CD4-positive, CD25-positive, alpha-beta regulatory T cell (primary cell): ENCODE results near the gene SSU72. TPM values are rescaled to one million over a fixed set of nuclear protein-coding genes. Genes with fewer than 3 reads are reported as not detected.

ENCODE experiments used
- ATAC-seq, 2 donors: fragments of 150-1000 bp; cut with Tn5 transposase; one replicate each; pipeline ENCODE4 v1.10.0; 2021; ENCODE audit warnings: low read depth in 2 of 2, moderate number of reproducible peaks in 2 of 2, moderate library complexity in 1 of 2
- DNase-seq, 3 donors: peaks; one replicate each; pipeline versions ENCODE4 v3.0.0 to v3.0.0-alpha.2; 2012 to 2022; ENCODE audit warnings: mixed read lengths in 1 of 3
- H3K27ac ChIP-seq: one replicate; pipeline ENCODE4 v1.7.0; 2013; ENCODE audit warnings: mild to moderate bottlenecking, low read length; ENCODE audit not compliant: insufficient read depth, poor library complexity, severe bottlenecking
- H3K27me3 ChIP-seq: one replicate; pipeline ENCODE4 v1.7.0; 2013; ENCODE audit warnings: low read length; ENCODE audit not compliant: control insufficient read depth, insufficient read depth
- H3K36me3 ChIP-seq: one replicate; pipeline ENCODE4 v1.7.0; 2013; ENCODE audit warnings: mild to moderate bottlenecking, low read length, moderate library complexity; ENCODE audit not compliant: control insufficient read depth, insufficient read depth
- H3K4me1 ChIP-seq: 2 replicates; pipeline ENCODE4 v1.7.0; 2013; ENCODE audit warnings: mild to moderate bottlenecking, low read length; ENCODE audit not compliant: insufficient read depth, control insufficient read depth, poor library complexity, severe bottlenecking
- H3K4me3 ChIP-seq: one replicate; pipeline ENCODE4 v1.7.0; 2013; ENCODE audit warnings: low read depth, mild to moderate bottlenecking, low read length, moderate library complexity
- H3K9me3 ChIP-seq, 2 experiments: 1 replicate in 1 of 2; 2 replicates in 1 of 2; pipeline ENCODE4 v1.7.0; 2013; ENCODE audit warnings: low read length in 2 of 2, mild to moderate bottlenecking in 1 of 2, moderate library complexity in 1 of 2; ENCODE audit not compliant: control insufficient read depth in 2 of 2
- H3K27ac Mint-ChIP-seq, 3 donors: one replicate each; pipeline ENCODE4 v1.8.0; 2020 to 2022; ENCODE audit warnings: mild to moderate bottlenecking in 3 of 3, mixed read lengths in 3 of 3, moderate library complexity in 2 of 3
- H3K27me3 Mint-ChIP-seq: one replicate; pipeline ENCODE4 v1.8.0; 2022; ENCODE audit warnings: mild to moderate bottlenecking, mixed read lengths
- H3K36me3 Mint-ChIP-seq: one replicate; pipeline ENCODE4 v1.8.0; 2020; ENCODE audit warnings: mixed read lengths
- H3K4me1 Mint-ChIP-seq, 4 donors: one replicate each; pipeline ENCODE4 v1.8.0; 2020 to 2022; ENCODE audit warnings: mixed read lengths in 4 of 4, mild to moderate bottlenecking in 1 of 4
- H3K4me3 Mint-ChIP-seq, 4 donors: one replicate each; pipeline ENCODE4 v1.8.0; 2020 to 2022; ENCODE audit warnings: mild to moderate bottlenecking in 4 of 4, mixed read lengths in 4 of 4, moderate library complexity in 3 of 4
- H3K9me3 Mint-ChIP-seq, 7 donors: one replicate each; pipeline ENCODE4 v1.8.0; 2020 to 2022; ENCODE audit warnings: mixed read lengths in 7 of 7, mild to moderate bottlenecking in 3 of 7, moderate library complexity in 2 of 7
- polyA plus RNA-seq, 4 donors: library from polyadenylated mRNA; unstranded; fragments of 300-500 nt; fragmentation: Illumina TruSeq; gene quantifications; one replicate each; pipeline ENCODE4 v1.2.3, GENCODE V29; 2021
- total RNA-seq: library from RNA; stranded (reverse); gene quantifications from one replicate; pipeline ENCODE4 v1.2.3, GENCODE V29; 2022

SSU72 gene
- total and polyA plus RNA-seq, 5 donors from 2014 or later: 104 to 279 (median 201) TPM

- Histone ChIP-seq H3K36me3 (peaks cover 5% of the 10 kb centered on the region), H3K27me3 (no peaks in the 10 kb centered on the region), H3K9me3 (no peaks in the 10 kb centered on the region), H3K27ac (no peak overlapping the region), H3K4me3 (no peak overlapping the region), H3K4me1 (no peaks in the 10 kb centered on the region)
- DNase-seq (no peak), ATAC-seq (no peak)
- Mint-ChIP-seq H3K4me1 (peaks cover 0 to 3% (median 0%) of the 10 kb centered on the region in 4 donors), H3K9me3 (no peaks in the 10 kb centered on the region), H3K36me3 (no peaks in the 10 kb centered on the region), H3K27ac (no peak overlapping the region), H3K4me3 (no peak overlapping the region), H3K27me3 (no peaks in the 10 kb centered on the region)
Measured at GRCh38 chr1:1547011-1547410, 27.7 kb downstream of the SSU72 start.

GRCh38 chr1:1545946-1546737 lies 28.5 kb downstream of the SSU72 start:
- no peaks in the 10 kb centered on the region for H3K27me3 ChIP-seq
- H3K9me3 ChIP-seq: no peaks in the 10 kb centered on the region
- DNase-seq: no peak
- H3K4me1 ChIP-seq: no peaks in the 10 kb centered on the region
- no peak overlapping the region for H3K27ac ChIP-seq
- H3K4me3 Mint-ChIP-seq: no peak overlapping the region
- H3K36me3 ChIP-seq: peaks cover 5% of the 10 kb centered on the region
- ATAC-seq: no peak
- no peak overlapping the region for H3K4me3 ChIP-seq
- H3K9me3 Mint-ChIP-seq: no peaks in the 10 kb centered on the region
- H3K27ac Mint-ChIP-seq: peak overlapping the region in 1 of 3 donors; percentile 5
- peaks cover 0 to 8% (median 0%) of the 10 kb centered on the region in 4 donors for H3K4me1 Mint-ChIP-seq
- H3K36me3 Mint-ChIP-seq: no peaks in the 10 kb centered on the region
- H3K27me3 Mint-ChIP-seq: no peaks in the 10 kb centered on the region

- H3K27me3 ChIP-seq: no peaks in the 10 kb centered on the region
- no peak overlapping the region for H3K27ac ChIP-seq
- Mint-ChIP-seq H3K27me3 (no peaks in the 10 kb centered on the region), H3K4me3 (no peak overlapping the region), H3K36me3 (no peaks in the 10 kb centered on the region), H3K4me1 (peaks cover 0 to 9% (median 0%) of the 10 kb centered on the region in 4 donors), H3K9me3 (no peaks in the 10 kb centered on the region), H3K27ac (peak overlapping the region in 1 of 3 donors; percentile 55)
- no peaks in the 10 kb centered on the region for H3K9me3 ChIP-seq
- H3K4me3 ChIP-seq: no peak overlapping the region
- H3K36me3 ChIP-seq: peaks cover 5% of the 10 kb centered on the region
- ATAC-seq: no peak
- peaks cover 6% of the 10 kb centered on the region for H3K4me1 ChIP-seq
- DNase-seq: no peak
Measured at GRCh38 chr1:1544544-1544943, 30.1 kb downstream of the SSU72 start.

GRCh38 chr1:1543706-1544099 lies 31.0 kb downstream of the SSU72 start:
- Histone ChIP-seq H3K9me3 (no peaks in the 10 kb centered on the region), H3K36me3 (peaks cover 5% of the 10 kb centered on the region), H3K27ac (no peak overlapping the region), H3K4me1 (peaks cover 11% of the 10 kb centered on the region), H3K4me3 (no peak overlapping the region), H3K27me3 (peaks cover 3% of the 10 kb centered on the region)
- Mint-ChIP-seq H3K27me3 (no peaks in the 10 kb centered on the region), H3K27ac (no peak overlapping the region), H3K9me3 (no peaks in the 10 kb centered on the region), H3K4me1 (peaks cover 0 to 12% (median 0%) of the 10 kb centered on the region in 4 donors), H3K36me3 (no peaks in the 10 kb centered on the region), H3K4me3 (no peak overlapping the region)
- DNase-seq: no peak
- ATAC-seq: no peak

- Histone ChIP-seq H3K36me3 (peaks cover 5% of the 10 kb centered on the region), H3K27ac (no peak overlapping the region), H3K4me3 (no peak overlapping the region), H3K4me1 (peaks cover 11% of the 10 kb centered on the region), H3K27me3 (peaks cover 3% of the 10 kb centered on the region), H3K9me3 (no peaks in the 10 kb centered on the region)
- ATAC-seq (no peak), DNase-seq (no peak)
- Mint-ChIP-seq H3K9me3 (no peaks in the 10 kb centered on the region), H3K27ac (peak overlapping the region in 1 of 3 donors; percentile 69), H3K27me3 (no peaks in the 10 kb centered on the region), H3K36me3 (no peaks in the 10 kb centered on the region), H3K4me3 (peak overlapping the region in 2 of 4 donors; percentile 16 to 52), H3K4me1 (peaks cover 0 to 15% (median 0%) of the 10 kb centered on the region in 4 donors)
Measured at GRCh38 chr1:1542766-1543705, 31.6 kb downstream of the SSU72 start.

- no peak for ATAC-seq
- Histone ChIP-seq H3K4me1 (peaks cover 11% of the 10 kb centered on the region), H3K4me3 (no peak overlapping the region), H3K27ac (no peak overlapping the region), H3K27me3 (peaks cover 3% of the 10 kb centered on the region), H3K9me3 (no peaks in the 10 kb centered on the region), H3K36me3 (peaks cover 5% of the 10 kb centered on the region)
- DNase-seq: no peak
- Mint-ChIP-seq H3K27ac (peak overlapping the region in 2 of 3 donors; percentile 11 to 69), H3K27me3 (no peaks in the 10 kb centered on the region), H3K36me3 (no peaks in the 10 kb centered on the region), H3K4me1 (peaks cover 0 to 11% (median 0%) of the 10 kb centered on the region in 4 donors), H3K4me3 (peak overlapping the region in 3 of 4 donors; percentile 43 to 69 (median 67)), H3K9me3 (no peaks in the 10 kb centered on the region)
Measured at GRCh38 chr1:1541956-1542765, 32.5 kb downstream of the SSU72 start.
